Body of pancreas (tissue), 4 donors: ENCODE measurements around the gene SNAP91. TPM values are rescaled to one million over a fixed set of nuclear protein-coding genes. Genes with fewer than 3 reads are reported as not detected.

ENCODE experiments used
- ATAC-seq: fragments of 150-250 bp; one replicate; pipeline ENCODE4 v1.9.1; 2016
- DNase-seq, 4 donors: peaks; one replicate each; pipeline ENCODE4 v3.0.0-alpha.2; 2019
- H3K27ac ChIP-seq, 4 donors: fragments of 200-600 bp; sonication (generic); 1 replicate in 3 of 4; 2 replicates in 1 of 4; pipeline versions ENCODE4 v1.5.1 to v1.6.1; 2016 to 2019; ENCODE audit warnings: mild to moderate bottlenecking in 1 of 4, mixed read lengths in 1 of 4, moderate library complexity in 1 of 4
- H3K27me3 ChIP-seq, 2 donors: fragments of 200-600 bp; sonication (generic); one replicate each; pipeline ENCODE4 v1.6.0; 2016; ENCODE audit warnings: mild to moderate bottlenecking in 1 of 2
- H3K36me3 ChIP-seq, 2 donors: fragments of 200-600 bp; sonication (generic); replicated peaks in 1 of 2; 2 replicates each; pipeline ENCODE4 v1.5.1; 2016; ENCODE audit warnings: low read depth in 2 of 2; ENCODE audit not compliant: insufficient read depth in 1 of 2
- H3K4me1 ChIP-seq: fragments of 200-600 bp; sonication (generic); one replicate; pipeline ENCODE4 v1.6.0; 2016
- H3K4me3 ChIP-seq, 2 donors: fragments of 200-600 bp; sonication (generic); 1 replicate in 1 of 2; 2 replicates in 1 of 2; pipeline ENCODE4 v1.5.1; 2016 to 2019
- H3K9me3 ChIP-seq, 3 donors: fragments of 200-600 bp; sonication (generic); 1 replicate in 2 of 3; 2 replicates in 1 of 3; pipeline ENCODE4 v1.5.1; 2016
- CTCF ChIP-seq, 7 experiments: fragments of 450-650 bp in 4 of 7; fragments of 200-600 bp in 3 of 7; sonication (generic) in 3 of 7; IDR thresholded peaks; one replicate each; pipeline ENCODE4 v1.5.1; 2016 to 2019; ENCODE audit warnings: antibody characterized with exemption in 7 of 7
- POLR2A ChIP-seq, 3 donors: fragments of 450-650 bp; IDR thresholded peaks; one replicate each; pipeline ENCODE4 v1.6.1; 2016; ENCODE audit warnings: antibody characterized with exemption in 3 of 3, mild to moderate bottlenecking in 2 of 3
- WGBS, 2 donors: methylation state at CpG; one replicate each; pipeline ENCODE4 v1.1.5; 2017; 5-methylcytosine and 5-hydroxymethylcytosine counted together
- intact Hi-C: fragments of 100-400 bp; cut with DNase I; formaldehyde crosslinking; loops from one replicate; pipeline ENCODE4 v1.15.1; 2023
- total RNA-seq, 2 donors: library from RNA; depleted of rRNA; stranded (reverse); fragments of >200 nt; gene quantifications; one replicate each; pipeline ENCODE4 v1.1.0, GENCODE V29; 2016

Gene SNAP91
- total RNA-seq, 2 donors from 2014 or later, result 0.66 to 1.3 TPM

GRCh38 chr6:83600459-83600858 lies 108.4 kb downstream of the SNAP91 start:
- WGBS, 2 donors, result 86 to 88% methylated on average over 1 of the region's 1 CpG
- Histone ChIP-seq H3K27me3 (no peaks in the 10 kb centered on the region), H3K4me3 (no peak overlapping the region), H3K36me3 (no peaks in the 10 kb centered on the region), H3K4me1 (no peaks in the 10 kb centered on the region), H3K27ac (no peak overlapping the region), H3K9me3 (no peaks in the 10 kb centered on the region)
- TF ChIP-seq POLR2A (IDR thresholded peaks at IDR 0.05) (no peak), CTCF (IDR thresholded peaks at IDR 0.05) (no peak)
- DNase-seq (no peak), ATAC-seq (no peak)
- intact Hi-C loops, result no loop called here

- no peak for TF ChIP-seq CTCF (IDR thresholded peaks at IDR 0.05)
- TF ChIP-seq POLR2A (IDR thresholded peaks at IDR 0.05), result no peak
- 83 to 90% methylated on average over 1 of the region's 1 CpG for WGBS, 2 donors
Measured at GRCh38 chr6:83597511-83597910, 111.4 kb downstream of the SNAP91 start.

GRCh38 chr6:83597051-83597450 lies 111.8 kb downstream of the SNAP91 start:
- DNase-seq (no peak), ATAC-seq (no peak)
- Histone ChIP-seq H3K4me1 (no peaks in the 10 kb centered on the region), H3K4me3 (no peak overlapping the region), H3K27me3 (no peaks in the 10 kb centered on the region), H3K27ac (no peak overlapping the region), H3K36me3 (no peaks in the 10 kb centered on the region), H3K9me3 (no peaks in the 10 kb centered on the region)
- 25 to 47% methylated on average over 1 of the region's 1 CpG for WGBS, 2 donors
- no peak for TF ChIP-seq POLR2A (IDR thresholded peaks at IDR 0.05)
- no peak for TF ChIP-seq CTCF (IDR thresholded peaks at IDR 0.05)
- intact Hi-C loops, result no loop called here

More at GRCh38 chr6:83597511-83597910, 111.4 kb downstream of the SNAP91 start:
- DNase-seq, result no peak
- no peaks in the 10 kb centered on the region for H3K27me3 ChIP-seq
- no peak for ATAC-seq
- no peaks in the 10 kb centered on the region for H3K4me1 ChIP-seq
- no peak overlapping the region for H3K4me3 ChIP-seq
- intact Hi-C loops, result no loop called here
- no peak overlapping the region for H3K27ac ChIP-seq
- H3K9me3 ChIP-seq, result no peaks in the 10 kb centered on the region
- no peaks in the 10 kb centered on the region for H3K36me3 ChIP-seq

GRCh38 chr6:83594941-83595340 lies 114.0 kb downstream of the SNAP91 start:
- no peak for TF ChIP-seq CTCF (IDR thresholded peaks at IDR 0.05)
- no peak for TF ChIP-seq POLR2A (IDR thresholded peaks at IDR 0.05)
- H3K36me3 ChIP-seq, result no peaks in the 10 kb centered on the region
- no peak for ATAC-seq

GRCh38 chr6:83593395-83593785 lies 115.5 kb downstream of the SNAP91 start:
- no peaks in the 10 kb centered on the region for H3K27me3 ChIP-seq
- no peaks in the 10 kb centered on the region for H3K9me3 ChIP-seq
- H3K4me3 ChIP-seq, result no peak overlapping the region
- intact Hi-C loops, result no loop called here
- 76% methylated on average over 9 of the region's 9 CpGs for WGBS, 2 donors
- no peaks in the 10 kb centered on the region for H3K36me3 ChIP-seq
- ATAC-seq, result no peak
- DNase-seq, result no peak
- no peak for TF ChIP-seq CTCF (IDR thresholded peaks at IDR 0.05)
- TF ChIP-seq POLR2A (IDR thresholded peaks at IDR 0.05), result no peak
- H3K4me1 ChIP-seq, result no peaks in the 10 kb centered on the region
- no peak overlapping the region for H3K27ac ChIP-seq

More at GRCh38 chr6:83594941-83595340, 114.0 kb downstream of the SNAP91 start:
- Histone ChIP-seq H3K4me3 (no peak overlapping the region), H3K4me1 (no peaks in the 10 kb centered on the region), H3K27me3 (no peaks in the 10 kb centered on the region), H3K27ac (no peak overlapping the region), H3K9me3 (no peaks in the 10 kb centered on the region)
- no peak for DNase-seq
- intact Hi-C loops, result no loop called here
